GM12878 (cell line): ENCODE measurements around the gene XPNPEP1. TPM values are rescaled to one million over a fixed set of nuclear protein-coding genes. Genes with fewer than 3 reads are reported as not detected.

Experiments used
- ATAC-seq: fragments of 200-7000 bp; cut with Tn5 transposase; 3 replicates; pipeline ENCODE4 v1.9.1; 2020; ENCODE audit warnings: mild to moderate bottlenecking, moderate library complexity
- BruUV-seq: library from RNA; stranded (reverse); fragments of 400-500 nt; replicated peaks from 2 replicates; lab custom pipeline; 2021; lab: Mats Ljungman, UMichigan
- CTCF ChIA-PET: fragments of 300-600 bp; sonication (Branson Sonifier 250); formaldehyde crosslinking; extraction: SDS; loops from one replicate; lab custom pipeline; 2021; ENCODE audit warnings: inconsistent platforms; lab: Yijun Ruan, JAX
- POLR2A ChIA-PET: fragments of 350-600 bp; formaldehyde crosslinking; extraction: SDS; loops from one replicate; lab custom pipeline; 2021; ENCODE audit warnings: inconsistent platforms; lab: Charles Lee
- RAD21 ChIA-PET: fragments of 300-600 bp; sonication (Branson Sonifier 250); formaldehyde crosslinking; loops from one replicate; lab custom pipeline; 2023; ENCODE audit warnings: antibody characterized with exemption; ENCODE audit not compliant: unreplicated experiment; lab: Charles Lee
- SMC1A ChIA-PET: fragments of 300-600 bp; sonication (Branson Sonifier 250); formaldehyde crosslinking; loops from one replicate; lab custom pipeline; 2023; ENCODE audit not compliant: unreplicated experiment, uncharacterized antibody; lab: Charles Lee
- DNase-seq: peaks from one replicate; pipeline ENCODE4 v3.0.0-alpha.2; 2011; ENCODE audit warnings: low read depth, low spot score
- FAIRE-seq: peaks from 3 replicates; lab custom pipeline; 2011; peaks lifted over from hg19 to GRCh38; lab: Jason Lieb, UNC
- H2AFZ ChIP-seq: 2 replicates; pipeline ENCODE4 v1.6.0; 2011; ENCODE audit warnings: low read depth, low read length, control low read depth; ENCODE audit not compliant: control insufficient read depth
- H3K27ac ChIP-seq: 2 replicates; pipeline ENCODE4 v1.5.1; 2011; ENCODE audit warnings: control low read depth; ENCODE audit not compliant: control insufficient read depth, insufficient read depth
- H3K27me3 ChIP-seq, 2 experiments: replicated peaks in 1 of 2; 2 replicates each; pipeline versions ENCODE4 v1.6.0 to v1.6.1; 2011; ENCODE audit warnings: low read length in 1 of 2; ENCODE audit not compliant: control insufficient read depth in 2 of 2, insufficient read depth in 2 of 2
- H3K36me3 ChIP-seq, 2 experiments: 2 replicates each; pipeline ENCODE4 v1.5.1; 2011; ENCODE audit warnings: low read length in 1 of 2; ENCODE audit not compliant: control insufficient read depth in 2 of 2, insufficient read depth in 2 of 2
- H3K4me1 ChIP-seq: 2 replicates; pipeline ENCODE4 v1.6.1; 2011; ENCODE audit warnings: mild to moderate bottlenecking, low read length, moderate library complexity, mixed read lengths; ENCODE audit not compliant: control insufficient read depth, insufficient read depth
- H3K4me2 ChIP-seq: 2 replicates; pipeline ENCODE4 v1.6.0; 2011; ENCODE audit warnings: control low read depth; ENCODE audit not compliant: control insufficient read depth, insufficient read depth
- H3K4me3 ChIP-seq: fragments of 200-600 bp; sonication (generic); 2 replicates; pipeline ENCODE4 v1.5.1; 2016
- H3K79me2 ChIP-seq: 2 replicates; pipeline ENCODE4 v1.6.0; 2011; ENCODE audit warnings: low read length; ENCODE audit not compliant: control insufficient read depth, insufficient read depth
- H3K9ac ChIP-seq: 2 replicates; pipeline ENCODE4 v1.8.0; 2011; ENCODE audit warnings: low read length, control low read depth, mixed read lengths; ENCODE audit not compliant: control insufficient read depth, insufficient read depth
- H3K9me3 ChIP-seq: replicated peaks from 3 replicates; pipeline ENCODE4 v1.5.1; 2011; ENCODE audit warnings: mild to moderate bottlenecking, low read length; ENCODE audit not compliant: control insufficient read depth, insufficient read depth
- H4K20me1 ChIP-seq: 2 replicates; pipeline ENCODE4 v1.6.0; 2011; ENCODE audit not compliant: control insufficient read depth, insufficient read depth
- BCLAF1 ChIP-seq: fragments of 450-650 bp; IDR thresholded peaks from 2 replicates; pipeline ENCODE4 v1.6.1; 2017; ENCODE audit warnings: antibody characterized with exemption, mild to moderate bottlenecking, moderate library complexity
- CBFB ChIP-seq: IDR thresholded peaks from 2 replicates; pipeline ENCODE4 v1.6.1; 2016; ENCODE audit warnings: antibody characterized with exemption, low read depth
- CHD2 ChIP-seq: IDR thresholded peaks from 2 replicates; pipeline ENCODE4 v1.6.1; 2011; ENCODE audit warnings: low read depth, low read length, improper control_type of control experiment, borderline replicate concordance
- CTCF ChIP-seq, 3 experiments: IDR thresholded peaks in 2 of 3; conservative IDR thresholded peaks in 1 of 3; 2 replicates each; pipeline ENCODE4 v1.5.1; 2011; ENCODE audit warnings: low read depth in 3 of 3, low read length in 3 of 3, mild to moderate bottlenecking in 3 of 3, control low read depth in 2 of 3, moderate library complexity in 2 of 3, inconsistent platforms in 1 of 3, mixed read lengths in 1 of 3; ENCODE audit not compliant: control insufficient read depth in 2 of 3, insufficient read depth in 1 of 3; ENCODE audit errors: extremely low read depth in 1 of 3
- DPF2 ChIP-seq: fragments of 450-650 bp; IDR thresholded peaks from 2 replicates; pipeline ENCODE4 v1.6.1; 2017; ENCODE audit warnings: mild to moderate bottlenecking
- GATAD2B ChIP-seq: fragments of 450-650 bp; conservative IDR thresholded peaks from 2 replicates; pipeline ENCODE4 v1.6.1; 2017; ENCODE audit warnings: low read depth, mild to moderate bottlenecking, moderate library complexity
- IRF5 ChIP-seq: fragments of 450-650 bp; IDR thresholded peaks from 2 replicates; pipeline ENCODE4 v1.6.1; 2017; ENCODE audit warnings: borderline replicate concordance
- JUND ChIP-seq: IDR thresholded peaks from 2 replicates; pipeline ENCODE4 v1.6.1; 2012; ENCODE audit warnings: low read depth, mild to moderate bottlenecking, low read length, improper control_type of control experiment, moderate library complexity
- MEF2A ChIP-seq: IDR thresholded peaks from 2 replicates; pipeline ENCODE4 v1.6.1; 2011; ENCODE audit warnings: low read depth, mild to moderate bottlenecking, low read length, moderate library complexity; ENCODE audit not compliant: insufficient read depth
- PML ChIP-seq: IDR thresholded peaks from 2 replicates; pipeline ENCODE4 v1.6.1; 2012; ENCODE audit warnings: low read length, inconsistent platforms
- POU2F2 ChIP-seq: IDR thresholded peaks from 3 replicates; pipeline ENCODE4 v1.6.1; 2011; ENCODE audit warnings: low read depth, mild to moderate bottlenecking, low read length, borderline replicate concordance
- RCOR1 ChIP-seq: conservative IDR thresholded peaks from 2 replicates; pipeline ENCODE4 v1.6.1; 2012; ENCODE audit warnings: low read depth, low read length, improper control_type of control experiment
- REST ChIP-seq: IDR thresholded peaks from 2 replicates; pipeline ENCODE4 v1.6.1; 2012; ENCODE audit warnings: mild to moderate bottlenecking, low read depth, low read length
- SMARCA5 ChIP-seq: fragments of 450-650 bp; IDR thresholded peaks from 2 replicates; pipeline ENCODE4 v1.6.1; 2017; ENCODE audit warnings: mild to moderate bottlenecking
- WRNIP1 ChIP-seq: IDR thresholded peaks from 2 replicates; pipeline ENCODE4 v1.6.1; 2011; ENCODE audit warnings: low read depth, low read length, improper control_type of control experiment, borderline replicate concordance
- YY1 ChIP-seq: IDR thresholded peaks from 2 replicates; pipeline ENCODE4 v1.6.1; 2011; ENCODE audit warnings: low read depth, mild to moderate bottlenecking, low read length
- WGBS: methylation state at CpG from one replicate; pipeline ENCODE4 v1.1.6; 2016; ENCODE audit warnings: low lambda C conversion rate; ENCODE audit not compliant: insufficient replicate concordance, insufficient coverage; ENCODE audit errors: missing lambda C conversion rate; 5-methylcytosine and 5-hydroxymethylcytosine counted together
- in situ Hi-C: fragments of 300-500 bp; cut with MboI; formaldehyde crosslinking; loops from 9 replicates; pipeline ENCODE4 v1.14.3; 2018; ENCODE audit warnings: mixed read lengths
- intact Hi-C: fragments of 100-400 bp; cut with micrococcal nuclease; formaldehyde crosslinking; loops from one replicate; pipeline ENCODE4 v1.14.2; 2022; ENCODE audit not compliant: unreplicated experiment
- polyA plus RNA-seq, 11 experiments: library from polyadenylated mRNA; depleted of rRNA in 4 of 11; unstranded in 6 of 11; stranded (reverse) in 5 of 11; fragments of >200 nt; fragmentation: Nextera tagmentation in 4 of 11; fragmentation: Illumina TruSeq in 1 of 11; extraction: Ambion mirVana in 4 of 11; extraction: Trizol in 1 of 11; gene quantifications; 1 replicate in 1 of 11; 2 replicates in 10 of 11; pipeline versions ENCODE4 v1.2.1 to v1.2.3, GENCODE V29; 2011 to 2016; ENCODE audit warnings: inconsistent platforms in 2 of 11, missing spikeins in 2 of 11, low read depth in 1 of 11
- total RNA-seq, 4 experiments: library from RNA; depleted of rRNA in 3 of 4; stranded (reverse); fragments of >200 nt in 3 of 4; fragmentation: Illumina TruSeq in 1 of 4; extraction: Trizol in 1 of 4; gene quantifications; 2 replicates each; pipeline versions ENCODE4 v1.2.1 to v1.2.3, GENCODE V29; 2013 to 2021

XPNPEP1 gene
- total and polyA plus RNA-seq, 10 of the 15 experiments (the other 5 are each of a cell fraction or from before 2014, with no cell fraction given): 22.7 to 108 (median 43.5) TPM

- FAIRE-seq (no peak), ATAC-seq (no peak), DNase-seq (no peak)
- intact Hi-C loops: no loop called here
- in situ Hi-C loops: no loop called here
- ChIA-PET POLR2A (no interaction called here), CTCF (interaction anchor here (1.0 to 1.5 kb wide), 3 partner anchors 7 to 944 kb away, joined by 3 to 4 read pairs (median 4); no protein-coding TSS in a partner anchor), SMC1A (no interaction called here), RAD21 (no interaction called here)
- no peak overlapping the region for H2AFZ ChIP-seq
- 55% methylated on average over 5 of the region's 5 CpGs for WGBS
- H3K4me1 ChIP-seq: no peaks in the 10 kb centered on the region
- no peak overlapping the region for H3K4me3 ChIP-seq
- BruUV-seq: no TSS peak
- no peaks in the 10 kb centered on the region for H3K79me2 ChIP-seq
- no peaks in the 10 kb centered on the region for H3K27me3 ChIP-seq
- no peak overlapping the region for H3K9ac ChIP-seq
- H3K9me3 ChIP-seq: no peaks in the 10 kb centered on the region
- no peaks in the 10 kb centered on the region; the same call in 1 of the 2 replicates for H4K20me1 ChIP-seq
- H3K4me2 ChIP-seq: no peak overlapping the region
- no peaks in the 10 kb centered on the region for H3K36me3 ChIP-seq
- no peak overlapping the region for H3K27ac ChIP-seq
- TF ChIP-seq MEF2A: no peak
- TF ChIP-seq CBFB: no peak
- TF ChIP-seq GATAD2B: no peak
- no peak for TF ChIP-seq DPF2
- no peak for TF ChIP-seq POU2F2
- no peak for TF ChIP-seq CHD2
- no peak for TF ChIP-seq PML
- TF ChIP-seq YY1: no peak
- no peak for TF ChIP-seq IRF5
- TF ChIP-seq CTCF (IDR thresholded peaks at IDR 0.05 in 2 of 3, conservative IDR thresholded peaks at IDR 0.05 in 1 of 3; ENCODE audit: control insufficient read depth in 2 of 3, extremely low read depth in 1 of 3, insufficient read depth in 1 of 3, low read depth in 3 of 3, low read length in 3 of 3): no peak
- TF ChIP-seq RCOR1: no peak
- no peak for TF ChIP-seq REST
- no peak for TF ChIP-seq BCLAF1
- no peak for TF ChIP-seq WRNIP1
- no peak for TF ChIP-seq JUND
- TF ChIP-seq SMARCA5: no peak
Measured at GRCh38 chr10:109855746-109856145, 67.6 kb downstream of the XPNPEP1 start.
